HCT116 (cell line): ENCODE data around the gene MLC1. TPM values are rescaled to one million over a fixed set of nuclear protein-coding genes. Genes with fewer than 3 reads are reported as not detected.

Experiments
- ATAC-seq: fragments of 200-7000 bp; cut with Tn5 transposase; 2 replicates; pipeline ENCODE4 v1.9.1; 2020; ENCODE audit warnings: mild to moderate bottlenecking, moderate library complexity
- BruUV-seq: library from RNA; stranded (reverse); fragments of 400-500 nt; replicated peaks from 2 replicates; lab custom pipeline; 2021; lab: Mats Ljungman, UMichigan
- CTCF ChIA-PET: fragments of 300-600 bp; sonication (Branson Sonifier 250); formaldehyde crosslinking; loops from one replicate; lab custom pipeline; 2021; ENCODE audit warnings: antibody characterized with exemption; lab: Charles Lee
- POLR2A ChIA-PET: fragments of 300-600, 350-600 bp; sonication (Branson Sonifier 250); formaldehyde crosslinking; loops from one replicate; lab custom pipeline; 2021; ENCODE audit warnings: antibody characterized with exemption; lab: Charles Lee
- RAD21 ChIA-PET, 2 experiments: fragments of 300-600 bp; sonication (Branson Sonifier 250); formaldehyde crosslinking; loops; one replicate each; lab custom pipeline; 2023; ENCODE audit warnings: low total read pairs in 2 of 2; ENCODE audit not compliant: uncharacterized antibody in 2 of 2, unreplicated experiment in 2 of 2, low non-redundant PET in 1 of 2; lab: Charles Lee
- DNase-seq: peaks from one replicate; pipeline ENCODE4 v3.0.0-alpha.2; 2010; ENCODE audit warnings: low read depth, low spot score
- H2AFZ ChIP-seq: fragments of 200-600 bp; shearing (Covaris generic), sonication (generic); 2 replicates; pipeline ENCODE4 v1.6.1; 2017; ENCODE audit warnings: low read depth, mixed run types, mixed read lengths, antibody characterized with exemption, low read length; ENCODE audit not compliant: poor library complexity, severe bottlenecking
- H3K27ac ChIP-seq: 2 replicates; pipeline ENCODE4 v1.5.1; 2012; ENCODE audit warnings: low read depth, low read length
- H3K27me3 ChIP-seq: fragments of 200-600 bp; sonication (generic); 2 replicates; pipeline ENCODE4 v1.6.1; 2016; ENCODE audit warnings: mixed run types, low read length, mixed read lengths; ENCODE audit not compliant: insufficient read depth
- H3K36me3 ChIP-seq, 2 experiments: fragments of 200-500 bp in 1 of 2; fragments of 200-600 bp in 1 of 2; sonication (Bioruptor generic) in 1 of 2; sonication (generic) in 1 of 2; 2 replicates each; pipeline versions ENCODE4 v1.5.1 to v1.6.1; 2014 to 2016; ENCODE audit warnings: low read length in 2 of 2, inconsistent platforms in 1 of 2, mixed read lengths in 1 of 2, mixed run types in 1 of 2; ENCODE audit not compliant: insufficient read depth in 2 of 2, control insufficient read depth in 1 of 2
- H3K4me1 ChIP-seq, 2 experiments: fragments of 200-600 bp in 1 of 2; sonication (generic) in 1 of 2; 2 replicates each; pipeline versions ENCODE4 v1.5.1 to v1.6.1; 2012 to 2017; ENCODE audit warnings: low read length in 2 of 2, inconsistent platforms in 1 of 2, mild to moderate bottlenecking in 1 of 2, mixed read lengths in 1 of 2, mixed run types in 1 of 2, moderate library complexity in 1 of 2; ENCODE audit not compliant: insufficient read depth in 2 of 2, control insufficient read depth in 1 of 2
- H3K4me2 ChIP-seq: fragments of 200-600 bp; sonication (generic); 2 replicates; pipeline ENCODE4 v1.6.1; 2017; ENCODE audit warnings: mixed run types, low read length, mixed read lengths
- H3K4me3 ChIP-seq, 2 experiments: fragments of 200-600 bp in 1 of 2; sonication (generic) in 1 of 2; replicated peaks in 1 of 2; 2 replicates each; pipeline ENCODE4 v1.5.1; 2011 to 2016; ENCODE audit warnings: low read length in 2 of 2, control low read depth in 1 of 2, low read depth in 1 of 2, mild to moderate bottlenecking in 1 of 2, mixed read lengths in 1 of 2, mixed run types in 1 of 2
- H3K79me2 ChIP-seq: fragments of 200-600 bp; sonication (generic); 2 replicates; pipeline ENCODE4 v1.6.1; 2017; ENCODE audit warnings: mild to moderate bottlenecking, mixed run types, low read length, moderate library complexity, mixed read lengths; ENCODE audit not compliant: insufficient read depth
- H3K9ac ChIP-seq: fragments of 200-600 bp; sonication (generic); 2 replicates; pipeline ENCODE4 v1.6.1; 2016; ENCODE audit warnings: low read length, mixed read lengths
- H3K9me2 ChIP-seq: fragments of 200-600 bp; sonication (generic), shearing (Covaris generic); 2 replicates; pipeline ENCODE4 v1.6.1; 2017; ENCODE audit warnings: mixed run types, mild to moderate bottlenecking, moderate library complexity; ENCODE audit not compliant: insufficient read depth
- H3K9me3 ChIP-seq, 2 experiments: fragments of 200-500 bp in 1 of 2; fragments of 200-600 bp in 1 of 2; sonication (Bioruptor generic) in 1 of 2; sonication (generic) in 1 of 2; 2 replicates each; pipeline ENCODE4 v1.6.1; 2014 to 2017; ENCODE audit warnings: low read length in 2 of 2, mixed read lengths in 2 of 2, inconsistent platforms in 1 of 2, low read depth in 1 of 2, mild to moderate bottlenecking in 1 of 2, mixed run types in 1 of 2, moderate library complexity in 1 of 2; ENCODE audit not compliant: control insufficient read depth in 1 of 2, insufficient read depth in 1 of 2
- H4K20me1 ChIP-seq: fragments of 200-600 bp; sonication (generic), shearing (Covaris generic); 2 replicates; pipeline ENCODE4 v1.6.1; 2017; ENCODE audit warnings: mixed run types, mild to moderate bottlenecking, moderate library complexity; ENCODE audit not compliant: insufficient read depth
- ATF3 ChIP-seq: IDR thresholded peaks from 2 replicates; pipeline ENCODE4 v1.6.1; 2012
- CEBPB ChIP-seq: IDR thresholded peaks from 2 replicates; pipeline ENCODE4 v1.6.1; 2012; ENCODE audit warnings: low read depth
- CTCF ChIP-seq, 3 experiments: fragments of 200-600 bp in 1 of 3; sonication (generic) in 1 of 3; IDR thresholded peaks in 2 of 3; conservative IDR thresholded peaks in 1 of 3; 2 replicates each; pipeline ENCODE4 v1.5.1; 2012 to 2017; ENCODE audit warnings: low read depth in 2 of 3, low read length in 2 of 3, antibody characterized with exemption in 1 of 3, borderline replicate concordance in 1 of 3, control low read depth in 1 of 3, mild to moderate bottlenecking in 1 of 3, mixed read lengths in 1 of 3, mixed run types in 1 of 3, moderate library complexity in 1 of 3; ENCODE audit not compliant: insufficient read depth in 1 of 3
- EGR1 ChIP-seq: IDR thresholded peaks from 2 replicates; pipeline ENCODE4 v1.6.1; 2012; ENCODE audit warnings: low read depth
- ELF1 ChIP-seq: IDR thresholded peaks from 2 replicates; pipeline ENCODE4 v1.6.1; 2012; ENCODE audit warnings: low read depth, borderline replicate concordance
- FOSL1 ChIP-seq: IDR thresholded peaks from 2 replicates; pipeline ENCODE4 v1.6.1; 2012; ENCODE audit warnings: low read depth
- JUND ChIP-seq: IDR thresholded peaks from 2 replicates; pipeline ENCODE4 v1.6.1; 2012
- MAX ChIP-seq: IDR thresholded peaks from 2 replicates; pipeline ENCODE4 v1.6.1; 2012
- POLR2A ChIP-seq: IDR thresholded peaks from 2 replicates; pipeline ENCODE4 v1.7.0; 2011; ENCODE audit warnings: borderline replicate concordance; ENCODE audit not compliant: insufficient read depth, insufficient read length; ENCODE audit errors: extremely low read depth
- POLR2AphosphoS5 ChIP-seq: IDR thresholded peaks from 2 replicates; pipeline ENCODE4 v1.6.1; 2011; ENCODE audit warnings: mild to moderate bottlenecking, low read depth, low read length, moderate library complexity
- RAD21 ChIP-seq: IDR thresholded peaks from 2 replicates; pipeline ENCODE4 v1.6.1; 2012; ENCODE audit warnings: low read depth, mild to moderate bottlenecking
- REST ChIP-seq: IDR thresholded peaks from 2 replicates; pipeline ENCODE4 v1.6.1; 2012; ENCODE audit warnings: low read depth
- SIN3A ChIP-seq: IDR thresholded peaks from 2 replicates; pipeline ENCODE4 v1.6.1; 2012; ENCODE audit warnings: low read depth
- SP1 ChIP-seq: IDR thresholded peaks from 2 replicates; pipeline ENCODE4 v1.6.1; 2012; ENCODE audit warnings: low read depth
- SRF ChIP-seq: IDR thresholded peaks from 2 replicates; pipeline ENCODE4 v1.6.1; 2012; ENCODE audit warnings: low read depth
- YY1 ChIP-seq: IDR thresholded peaks from 2 replicates; pipeline ENCODE4 v1.6.1; 2011; ENCODE audit warnings: low read length, low read depth, moderate library complexity, mild to moderate bottlenecking; ENCODE audit not compliant: insufficient replicate concordance; ENCODE audit errors: extremely low read depth
- ZFX ChIP-seq: fragments of 450-650 bp; IDR thresholded peaks from 2 replicates; pipeline ENCODE4 v1.6.1; 2017
- intact Hi-C: fragments of 100-400 bp; cut with micrococcal nuclease; formaldehyde crosslinking; loops from 2 replicates; pipeline ENCODE4 v1.10.0; 2022
- total RNA-seq: library from RNA; stranded (reverse); gene quantifications from one replicate; pipeline ENCODE4 v1.2.1, GENCODE V29; 2021; ENCODE audit not compliant: unreplicated experiment

The MLC1 gene
- total RNA-seq, 1 experiment from 2014 or later = not detected

GRCh38 chr22:50017701-50018224 lies 67.5 kb downstream of the MLC1 start:
- Histone ChIP-seq H2AFZ (no peak overlapping the region), H4K20me1 (no peaks in the 10 kb centered on the region), H3K27me3 (no peaks in the 10 kb centered on the region), H3K9me2 (no peaks in the 10 kb centered on the region), H3K4me2 (no peak overlapping the region), H3K4me1 (peaks cover 0 to 8% of the 10 kb centered on the region in 2 experiments; a peak in 1 of 4 replicates), H3K4me3 (no peak overlapping the region), H3K27ac (no peak overlapping the region), H3K79me2 (no peaks in the 10 kb centered on the region), H3K9ac (no peak overlapping the region), H3K36me3 (no peaks in the 10 kb centered on the region), H3K9me3 (peaks cover 0 to 6% of the 10 kb centered on the region in 2 experiments; a peak in 1 of 4 replicates)
- DNase-seq (no peak), ATAC-seq (no peak)
- TF ChIP-seq CEBPB (no peak), JUND (no peak), RAD21 (no peak), POLR2AphosphoS5 (no peak), SRF (no peak), FOSL1 (no peak), POLR2A (no peak), SP1 (no peak), YY1 (no peak), ELF1 (no peak), SIN3A (no peak), ATF3 (no peak), MAX (no peak), ZFX (no peak), CTCF (IDR thresholded peaks at IDR 0.05 in 2 of 3, conservative IDR thresholded peaks at IDR 0.05 in 1 of 3; ENCODE audit: borderline replicate concordance in 1 of 3, insufficient read depth in 1 of 3, low read depth in 2 of 3, low read length in 2 of 3) (no peak), EGR1 (no peak), REST (no peak)
- POLR2A ChIA-PET = no interaction called here
- BruUV-seq = no TSS peak
- CTCF ChIA-PET = no interaction called here
- RAD21 ChIA-PET = no interaction called here
- intact Hi-C loops = no loop called here
